AG04450 (cell line): Measurements from ENCODE around the gene TRPM2. TPM values are rescaled to one million over a fixed set of nuclear protein-coding genes. Genes with fewer than 3 reads are reported as not detected.

ENCODE experiments used
- CTCF ChIA-PET: fragments of 300-600, 350-600 bp; formaldehyde crosslinking; extraction: SDS; loops from one replicate; lab custom pipeline; 2022; ENCODE audit warnings: antibody characterized with exemption, inconsistent platforms; lab: Charles Lee
- POLR2A ChIA-PET: fragments of 350-600 bp; formaldehyde crosslinking; extraction: SDS; loops from one replicate; lab custom pipeline; 2021; ENCODE audit warnings: antibody characterized with exemption, inconsistent platforms; lab: Yijun Ruan, JAX
- DNase-seq: peaks from one replicate; pipeline ENCODE4 v3.0.0-alpha.2; 2011; ENCODE audit warnings: low read depth, low spot score
- H3K27ac ChIP-seq: one replicate; pipeline ENCODE4 v1.5.1; 2012; ENCODE audit warnings: low read depth, low read length, control low read depth
- H3K27me3 ChIP-seq: one replicate; pipeline ENCODE4 v1.6.0; 2012; ENCODE audit warnings: low read length; ENCODE audit not compliant: control insufficient read depth, insufficient read depth
- H3K4me3 ChIP-seq: 2 replicates; pipeline ENCODE4 v1.5.1; 2011; ENCODE audit warnings: mild to moderate bottlenecking, low read depth, low read length, control low read depth
- H3K9me3 ChIP-seq: 2 replicates; pipeline ENCODE4 v1.5.1; 2012; ENCODE audit warnings: low read length; ENCODE audit not compliant: control insufficient read depth, insufficient read depth
- polyA plus RNA-seq: library from polyadenylated mRNA; depleted of rRNA; stranded (reverse); fragments of >200 nt; gene quantifications from 2 replicates; pipeline ENCODE4 v1.2.3, GENCODE V29; 2011
- TF ChIP-seq, protein P1 (sequence below): IDR thresholded peaks from 2 replicates; pipeline ENCODE4 v1.5.1; 2011; ENCODE audit warnings: low read depth, low read length, control low read depth, inconsistent platforms

The TRPM2 gene
- polyA plus RNA-seq, 1 experiment, result not detected

DNA sequence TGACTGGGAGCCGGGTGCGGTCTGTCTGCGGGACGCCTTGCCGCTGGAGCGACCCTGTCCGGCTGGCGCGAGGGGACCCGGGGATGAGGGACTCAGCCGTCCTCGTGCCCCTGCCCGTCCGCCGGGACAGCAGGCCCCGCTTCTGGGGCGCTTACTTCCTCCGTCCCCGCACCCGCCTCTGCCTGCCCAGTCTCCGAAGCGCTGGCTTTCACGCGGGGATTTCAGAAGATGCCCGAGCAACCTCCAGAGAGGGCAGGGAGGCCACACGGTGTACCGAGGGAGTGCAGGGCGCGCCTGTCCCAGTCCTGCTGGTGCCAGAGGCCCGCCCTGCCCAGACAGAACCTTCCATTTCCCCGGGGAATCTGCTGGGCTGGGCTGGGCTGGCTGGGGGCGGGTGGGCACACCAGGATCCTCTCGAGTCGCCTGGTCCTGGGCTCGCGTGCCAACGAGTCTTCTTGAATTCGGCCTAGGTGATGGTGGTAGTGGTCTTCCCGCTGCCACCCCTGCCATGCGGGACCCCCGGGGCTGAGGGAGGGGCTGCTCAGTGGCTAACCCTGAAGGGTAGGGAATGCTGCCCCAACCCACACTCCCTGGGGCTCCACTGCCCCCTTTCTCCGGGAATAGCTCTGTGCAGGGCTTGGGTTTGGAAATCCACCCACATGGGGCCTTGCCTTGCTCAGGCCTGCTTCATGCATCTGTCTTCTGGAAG, 2.5 kb upstream of the TRPM2 start:
- ChIA-PET CTCF (no interaction called here), POLR2A (no interaction called here)
- H3K4me3 ChIP-seq, result no peak overlapping the region
- H3K9me3 ChIP-seq, result no peaks in the 10 kb centered on the region
- TF ChIP-seq, protein P1, sequence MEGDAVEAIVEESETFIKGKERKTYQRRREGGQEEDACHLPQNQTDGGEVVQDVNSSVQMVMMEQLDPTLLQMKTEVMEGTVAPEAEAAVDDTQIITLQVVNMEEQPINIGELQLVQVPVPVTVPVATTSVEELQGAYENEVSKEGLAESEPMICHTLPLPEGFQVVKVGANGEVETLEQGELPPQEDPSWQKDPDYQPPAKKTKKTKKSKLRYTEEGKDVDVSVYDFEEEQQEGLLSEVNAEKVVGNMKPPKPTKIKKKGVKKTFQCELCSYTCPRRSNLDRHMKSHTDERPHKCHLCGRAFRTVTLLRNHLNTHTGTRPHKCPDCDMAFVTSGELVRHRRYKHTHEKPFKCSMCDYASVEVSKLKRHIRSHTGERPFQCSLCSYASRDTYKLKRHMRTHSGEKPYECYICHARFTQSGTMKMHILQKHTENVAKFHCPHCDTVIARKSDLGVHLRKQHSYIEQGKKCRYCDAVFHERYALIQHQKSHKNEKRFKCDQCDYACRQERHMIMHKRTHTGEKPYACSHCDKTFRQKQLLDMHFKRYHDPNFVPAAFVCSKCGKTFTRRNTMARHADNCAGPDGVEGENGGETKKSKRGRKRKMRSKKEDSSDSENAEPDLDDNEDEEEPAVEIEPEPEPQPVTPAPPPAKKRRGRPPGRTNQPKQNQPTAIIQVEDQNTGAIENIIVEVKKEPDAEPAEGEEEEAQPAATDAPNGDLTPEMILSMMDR, result no peak
- no peak for DNase-seq
- H3K27me3 ChIP-seq, result peaks cover 37% of the 10 kb centered on the region
- H3K27ac ChIP-seq, result no peak overlapping the region

DNA sequence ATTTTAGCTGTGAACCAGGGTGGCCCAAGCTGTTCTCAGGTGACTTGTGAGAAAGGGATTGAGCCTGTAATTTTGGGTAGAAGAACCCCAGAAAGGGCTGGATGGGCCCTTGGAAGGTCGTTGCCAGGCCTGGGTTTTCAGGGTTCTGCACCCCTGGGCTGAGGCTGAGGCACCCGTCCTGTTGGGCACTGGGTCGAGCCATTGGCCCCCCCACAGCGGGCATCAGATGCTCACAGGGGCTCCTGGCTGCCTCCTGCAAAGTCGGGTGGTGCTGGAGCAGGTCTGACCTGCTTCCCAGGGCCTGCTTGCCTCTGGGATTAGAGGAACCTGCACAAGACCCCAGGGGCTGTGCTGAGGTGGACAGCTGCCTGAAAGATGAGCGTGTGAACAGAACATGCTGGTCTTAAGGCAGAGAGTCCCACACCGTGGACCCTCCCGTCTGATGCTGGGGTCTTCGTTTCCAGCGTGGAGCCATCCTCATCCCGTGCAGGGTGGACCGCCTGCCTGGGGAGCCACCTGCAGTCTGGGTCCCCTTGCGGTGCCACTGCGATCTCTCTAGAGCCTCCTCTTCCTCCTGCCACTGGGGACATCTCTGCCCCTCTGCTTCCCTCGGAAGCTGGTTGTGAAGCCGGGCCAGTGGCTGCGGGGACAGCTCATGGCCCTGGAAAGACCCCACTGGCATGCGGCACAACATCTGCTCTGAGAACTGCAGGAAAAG, 1.7 kb upstream of the TRPM2 start:
- peaks cover 36% of the 10 kb centered on the region for H3K27me3 ChIP-seq
- CTCF ChIA-PET, result no interaction called here
- no peaks in the 10 kb centered on the region for H3K9me3 ChIP-seq
- H3K27ac ChIP-seq, result no peak overlapping the region
- no peak for DNase-seq
- POLR2A ChIA-PET, result no interaction called here
- H3K4me3 ChIP-seq, result no peak overlapping the region
- TF ChIP-seq, protein P1, result no peak

DNA sequence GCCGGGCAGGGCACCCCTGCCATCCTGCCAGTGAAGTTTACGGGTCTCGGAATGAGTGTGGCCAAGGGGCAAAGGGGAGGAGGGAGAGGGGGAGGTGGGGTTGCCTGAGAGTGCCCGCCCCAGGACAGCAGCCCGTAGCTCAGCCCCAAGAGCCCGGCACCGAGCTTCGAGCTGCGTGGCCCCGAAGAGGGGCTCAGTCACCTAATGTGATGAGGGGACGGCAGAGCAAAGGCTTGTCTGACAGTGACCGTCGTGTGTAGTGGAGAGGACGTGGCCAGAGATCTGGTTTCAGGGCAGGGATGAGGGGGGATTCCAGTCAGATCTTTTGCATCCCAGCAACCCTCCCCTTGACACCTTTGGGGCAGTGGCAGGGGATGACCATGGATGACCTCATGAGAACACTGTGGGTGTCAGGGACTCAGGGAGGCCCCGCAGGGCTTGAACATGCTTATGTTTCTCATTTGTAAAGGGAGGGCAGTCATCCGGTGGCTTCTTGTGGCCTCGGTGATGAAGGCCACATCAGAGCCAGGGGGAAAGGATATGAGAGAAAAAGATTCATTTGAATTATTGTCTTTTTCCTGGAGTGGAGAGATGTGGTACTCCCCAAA, 1.1 kb upstream of the TRPM2 start:
- no peak for DNase-seq
- peaks cover 2% of the 10 kb centered on the region; the same call in 1 of the 2 replicates for H3K9me3 ChIP-seq
- no peak overlapping the region for H3K4me3 ChIP-seq
- no peak overlapping the region for H3K27ac ChIP-seq
- TF ChIP-seq, protein P1, result no peak
- H3K27me3 ChIP-seq, result peaks cover 34% of the 10 kb centered on the region
- POLR2A ChIA-PET, result no interaction called here
- CTCF ChIA-PET, result no interaction called here

DNA sequence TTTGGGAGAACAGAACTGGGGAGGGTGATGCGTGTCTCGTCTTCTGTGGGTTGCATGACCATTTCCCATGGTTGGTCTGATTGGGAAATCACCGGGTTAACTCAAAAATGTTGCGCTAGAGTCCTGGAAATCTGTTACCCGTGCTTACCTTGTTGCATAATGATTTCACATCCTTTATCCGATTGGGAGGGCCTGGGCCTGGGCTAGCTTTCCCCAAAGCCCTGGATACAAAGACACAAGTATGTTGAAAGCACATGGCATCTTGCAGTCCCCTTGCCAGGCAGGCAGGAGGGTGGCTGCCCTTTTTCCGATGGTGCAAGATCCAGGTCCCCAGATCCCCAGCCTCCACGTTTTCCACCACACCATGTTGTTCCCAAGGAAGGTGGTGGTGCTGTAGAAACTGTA, 582 bp downstream of the TRPM2 start:
- DNase-seq, result no peak
- CTCF ChIA-PET, result no interaction called here

More for the DNA sequence above, 582 bp downstream of the TRPM2 start:
- Histone ChIP-seq H3K27ac (no peak overlapping the region), H3K9me3 (peaks cover 7% of the 10 kb centered on the region; the same call in 1 of the 2 replicates), H3K27me3 (peaks cover 25% of the 10 kb centered on the region), H3K4me3 (no peak overlapping the region)
- TF ChIP-seq, protein P1, result no peak
- POLR2A ChIA-PET, result interaction anchor here (1.2 kb wide), 1 partner anchor 14 kb away, joined by 4 read pairs; no protein-coding TSS in a partner anchor
